ENCODE data around the gene OCSTAMP.

- TF ChIP-seq, protein P1, sequence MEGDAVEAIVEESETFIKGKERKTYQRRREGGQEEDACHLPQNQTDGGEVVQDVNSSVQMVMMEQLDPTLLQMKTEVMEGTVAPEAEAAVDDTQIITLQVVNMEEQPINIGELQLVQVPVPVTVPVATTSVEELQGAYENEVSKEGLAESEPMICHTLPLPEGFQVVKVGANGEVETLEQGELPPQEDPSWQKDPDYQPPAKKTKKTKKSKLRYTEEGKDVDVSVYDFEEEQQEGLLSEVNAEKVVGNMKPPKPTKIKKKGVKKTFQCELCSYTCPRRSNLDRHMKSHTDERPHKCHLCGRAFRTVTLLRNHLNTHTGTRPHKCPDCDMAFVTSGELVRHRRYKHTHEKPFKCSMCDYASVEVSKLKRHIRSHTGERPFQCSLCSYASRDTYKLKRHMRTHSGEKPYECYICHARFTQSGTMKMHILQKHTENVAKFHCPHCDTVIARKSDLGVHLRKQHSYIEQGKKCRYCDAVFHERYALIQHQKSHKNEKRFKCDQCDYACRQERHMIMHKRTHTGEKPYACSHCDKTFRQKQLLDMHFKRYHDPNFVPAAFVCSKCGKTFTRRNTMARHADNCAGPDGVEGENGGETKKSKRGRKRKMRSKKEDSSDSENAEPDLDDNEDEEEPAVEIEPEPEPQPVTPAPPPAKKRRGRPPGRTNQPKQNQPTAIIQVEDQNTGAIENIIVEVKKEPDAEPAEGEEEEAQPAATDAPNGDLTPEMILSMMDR (IDR thresholded peaks at IDR 0.05) = no peak
- TF ChIP-seq POLR2A (IDR thresholded peaks at IDR 0.05) = no peak
These were observed 5.2 kb downstream of the OCSTAMP start for GRCh38 chr20:46545077-46545826.

Measured in right lobe of liver (tissue), 4 donors.